Liver (tissue), 3 donors: ENCODE data around the gene ZNF318.
A peak's percentile ranks its signal among the peaks of the same experiment; 100 is the strongest.

Experiments used
- ATF3 ChIP-seq: IDR thresholded peaks from 2 replicates; pipeline ENCODE4 v1.6.1; 2016; ENCODE audit warnings: antibody characterized with exemption
- FOXA1 ChIP-seq: IDR thresholded peaks from 2 replicates; pipeline ENCODE4 v1.6.1; 2016; ENCODE audit warnings: antibody characterized with exemption
- HNF4G ChIP-seq: IDR thresholded peaks from 2 replicates; pipeline ENCODE4 v1.6.1; 2016; ENCODE audit warnings: antibody characterized with exemption
- MAX ChIP-seq: IDR thresholded peaks from 2 replicates; pipeline ENCODE4 v1.6.1; 2016; ENCODE audit warnings: antibody characterized with exemption
- RAD21 ChIP-seq, 2 donors: IDR thresholded peaks; 2 replicates each; pipeline ENCODE4 v1.6.1; 2016; ENCODE audit warnings: antibody characterized with exemption in 2 of 2, mild to moderate bottlenecking in 2 of 2
- REST ChIP-seq: IDR thresholded peaks from 2 replicates; pipeline ENCODE4 v1.6.1; 2016; ENCODE audit warnings: antibody characterized with exemption, mild to moderate bottlenecking
- TAF1 ChIP-seq: conservative IDR thresholded peaks from 2 replicates; pipeline ENCODE4 v1.6.1; 2016; ENCODE audit warnings: antibody characterized with exemption, mild to moderate bottlenecking
- YY1 ChIP-seq: IDR thresholded peaks from 2 replicates; pipeline ENCODE4 v1.6.1; 2016; ENCODE audit warnings: antibody characterized with exemption, mild to moderate bottlenecking
- TF ChIP-seq, protein P1 (sequence below): fragments of 150-350 bp; IDR thresholded peaks from 2 replicates; pipeline ENCODE4 v1.5.1; 2017; ENCODE audit warnings: improper control_type of control experiment, low read depth, low read length; ENCODE audit not compliant: missing input control
- donor health status: healthy.
- donor health status: healthy.

DNA sequence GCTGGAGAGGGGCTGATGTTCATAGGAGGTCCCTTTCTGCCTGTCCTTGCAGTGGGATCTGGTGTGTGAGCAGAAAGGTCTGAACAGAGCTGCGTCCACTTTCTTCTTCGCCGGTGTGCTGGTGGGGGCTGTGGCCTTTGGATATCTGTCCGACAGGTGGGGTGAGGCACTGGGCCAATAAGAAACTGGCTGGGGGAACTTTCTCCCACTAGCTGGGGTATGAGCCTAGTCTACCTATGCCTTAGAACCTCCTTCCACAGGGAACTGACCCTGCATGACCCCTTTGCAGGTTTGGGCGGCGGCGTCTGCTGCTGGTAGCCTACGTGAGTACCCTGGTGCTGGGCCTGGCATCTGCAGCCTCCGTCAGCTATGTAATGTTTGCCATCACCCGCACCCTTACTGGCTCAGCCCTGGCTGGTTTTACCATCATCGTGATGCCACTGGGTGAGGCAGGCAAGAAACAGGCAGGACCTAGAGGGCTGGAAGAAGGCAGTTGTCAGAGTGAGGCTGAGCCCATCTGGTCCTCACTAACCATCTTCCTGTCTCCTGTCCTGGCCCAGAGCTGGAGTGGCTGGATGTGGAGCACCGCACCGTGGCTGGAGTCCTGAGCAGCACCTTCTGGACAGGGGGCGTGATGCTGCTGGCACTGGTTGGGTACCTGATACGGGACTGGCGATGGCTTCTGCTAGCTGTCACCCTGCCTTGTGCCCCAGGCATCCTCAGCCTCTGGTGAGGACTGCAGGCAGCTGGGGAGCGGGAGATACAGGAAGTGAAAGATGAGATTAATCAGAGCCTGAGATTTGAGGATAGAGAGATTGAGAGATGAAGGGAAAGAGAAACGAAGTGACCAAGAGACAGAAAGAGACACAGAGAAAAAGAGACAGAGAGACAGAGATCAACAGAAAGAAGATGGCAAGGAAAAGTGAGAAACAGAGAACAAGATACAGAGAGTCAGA is 69.8 kb downstream of the ZNF318 start:
- peak; percentile 61 to 69 for TF ChIP-seq RAD21 (IDR thresholded peaks at IDR 0.05)
- TF ChIP-seq, protein P1, sequence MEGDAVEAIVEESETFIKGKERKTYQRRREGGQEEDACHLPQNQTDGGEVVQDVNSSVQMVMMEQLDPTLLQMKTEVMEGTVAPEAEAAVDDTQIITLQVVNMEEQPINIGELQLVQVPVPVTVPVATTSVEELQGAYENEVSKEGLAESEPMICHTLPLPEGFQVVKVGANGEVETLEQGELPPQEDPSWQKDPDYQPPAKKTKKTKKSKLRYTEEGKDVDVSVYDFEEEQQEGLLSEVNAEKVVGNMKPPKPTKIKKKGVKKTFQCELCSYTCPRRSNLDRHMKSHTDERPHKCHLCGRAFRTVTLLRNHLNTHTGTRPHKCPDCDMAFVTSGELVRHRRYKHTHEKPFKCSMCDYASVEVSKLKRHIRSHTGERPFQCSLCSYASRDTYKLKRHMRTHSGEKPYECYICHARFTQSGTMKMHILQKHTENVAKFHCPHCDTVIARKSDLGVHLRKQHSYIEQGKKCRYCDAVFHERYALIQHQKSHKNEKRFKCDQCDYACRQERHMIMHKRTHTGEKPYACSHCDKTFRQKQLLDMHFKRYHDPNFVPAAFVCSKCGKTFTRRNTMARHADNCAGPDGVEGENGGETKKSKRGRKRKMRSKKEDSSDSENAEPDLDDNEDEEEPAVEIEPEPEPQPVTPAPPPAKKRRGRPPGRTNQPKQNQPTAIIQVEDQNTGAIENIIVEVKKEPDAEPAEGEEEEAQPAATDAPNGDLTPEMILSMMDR: peak; percentile 2
- TF ChIP-seq FOXA1: no peak
- TF ChIP-seq HNF4G: no peak
- TF ChIP-seq ATF3: no peak
- TF ChIP-seq REST: no peak
- TF ChIP-seq MAX: no peak
- TF ChIP-seq YY1: no peak
- TF ChIP-seq TAF1: no peak
